IMR-90 (cell line): ENCODE data around the gene ALK. TPM values are rescaled to one million over a fixed set of nuclear protein-coding genes. Genes with fewer than 3 reads are reported as not detected.

ENCODE experiments used
- ATAC-seq: fragments of 200-7000 bp; cut with Tn5 transposase; 2 replicates; pipeline ENCODE4 v1.9.1; 2020; ENCODE audit warnings: low read depth, mild to moderate bottlenecking, moderate library complexity
- BruUV-seq: library from RNA; stranded (reverse); fragments of 400-500 nt; replicated peaks from 2 replicates; lab custom pipeline; 2021; lab: Mats Ljungman, UMichigan
- CTCF ChIA-PET: fragments of 300-600 bp; formaldehyde crosslinking; extraction: SDS; loops from one replicate; lab custom pipeline; 2021; ENCODE audit warnings: antibody characterized with exemption; lab: Yijun Ruan, JAX
- POLR2A ChIA-PET: fragments of 300-600 bp; sonication (Branson Sonifier 250); formaldehyde crosslinking; loops from one replicate; lab custom pipeline; 2022; ENCODE audit warnings: antibody characterized with exemption; ENCODE audit not compliant: unreplicated experiment; lab: Charles Lee
- DNase-seq: peaks from one replicate; pipeline ENCODE4 v3.0.0; 2013
- H2AFZ ChIP-seq: replicated peaks from 2 replicates; pipeline ENCODE3; 2013; ENCODE audit warnings: low read length, mild to moderate bottlenecking; ENCODE audit not compliant: poor library complexity
- H2AK5ac ChIP-seq: 2 replicates; pipeline ENCODE4 v1.6.1; 2013; ENCODE audit warnings: low read depth, low read length, inconsistent platforms
- H2AK9ac ChIP-seq: replicated peaks from 2 replicates; pipeline ENCODE3; 2013; ENCODE audit warnings: mild to moderate bottlenecking, low read depth, low read length, moderate library complexity; ENCODE audit not compliant: poor library complexity
- H2BK120ac ChIP-seq: 2 replicates; pipeline ENCODE4 v1.6.1; 2013; ENCODE audit warnings: low read depth, low read length, inconsistent platforms
- H2BK15ac ChIP-seq: 3 replicates; pipeline ENCODE4 v1.6.1; 2013; ENCODE audit warnings: low read depth, low read length, inconsistent platforms
- H2BK20ac ChIP-seq: 2 replicates; pipeline ENCODE4 v1.6.1; 2013; ENCODE audit warnings: low read depth, mild to moderate bottlenecking, inconsistent platforms, low read length, moderate library complexity
- H2BK5ac ChIP-seq: 2 replicates; pipeline ENCODE4 v1.6.1; 2013; ENCODE audit warnings: mild to moderate bottlenecking, low read depth, low read length, inconsistent platforms; ENCODE audit not compliant: poor library complexity, severe bottlenecking
- H3K14ac ChIP-seq: replicated peaks from 2 replicates; pipeline ENCODE4 v1.6.1; 2013; ENCODE audit warnings: low read depth, low read length, inconsistent platforms
- H3K18ac ChIP-seq: 2 replicates; pipeline ENCODE4 v1.6.1; 2013; ENCODE audit warnings: low read depth, low read length, control low read depth
- H3K23ac ChIP-seq: 2 replicates; pipeline ENCODE4 v1.6.1; 2013; ENCODE audit warnings: low read depth, low read length, inconsistent platforms
- H3K27ac ChIP-seq: 2 replicates; pipeline ENCODE4 v1.5.1; 2013; ENCODE audit warnings: mild to moderate bottlenecking, control low read depth, low read length; ENCODE audit not compliant: insufficient read depth
- H3K27me3 ChIP-seq: 2 replicates; pipeline ENCODE4 v1.6.1; 2013; ENCODE audit warnings: low read length; ENCODE audit not compliant: control insufficient read depth, insufficient read depth
- H3K36me3 ChIP-seq: 2 replicates; pipeline ENCODE4 v1.6.1; 2013; ENCODE audit warnings: low read length, mixed read lengths; ENCODE audit not compliant: control insufficient read depth, insufficient read depth
- H3K4ac ChIP-seq: 2 replicates; pipeline ENCODE4 v1.6.1; 2013; ENCODE audit warnings: low read depth, low read length, inconsistent platforms
- H3K4me1 ChIP-seq: 2 replicates; pipeline ENCODE4 v1.6.1; 2013; ENCODE audit warnings: low read length, mixed read lengths; ENCODE audit not compliant: control insufficient read depth, insufficient read depth
- H3K4me2 ChIP-seq: 2 replicates; pipeline ENCODE4 v1.6.1; 2013; ENCODE audit warnings: low read depth, mild to moderate bottlenecking, control low read depth, low read length, moderate library complexity
- H3K4me3 ChIP-seq: 2 replicates; pipeline ENCODE4 v1.5.1; 2013; ENCODE audit warnings: low read depth, mild to moderate bottlenecking, control low read depth, low read length, moderate library complexity; ENCODE audit not compliant: insufficient read depth
- H3K56ac ChIP-seq: 2 replicates; pipeline ENCODE4 v1.6.1; 2013; ENCODE audit warnings: low read length, inconsistent platforms; ENCODE audit not compliant: insufficient read depth; ENCODE audit errors: extremely low read depth
- H3K79me1 ChIP-seq, 2 experiments: 2 replicates each; pipeline ENCODE4 v1.6.1; 2013; ENCODE audit warnings: low read length in 2 of 2, inconsistent platforms in 1 of 2, low read depth in 1 of 2
- H3K9ac ChIP-seq: 2 replicates; pipeline ENCODE4 v1.6.1; 2013; ENCODE audit warnings: low read depth, low read length, control low read depth
- H3K9me1 ChIP-seq: 2 replicates; pipeline ENCODE4 v1.6.1; 2013; ENCODE audit warnings: low read length, inconsistent platforms; ENCODE audit not compliant: insufficient read depth
- H3K9me3 ChIP-seq: 2 replicates; pipeline ENCODE4 v1.6.1; 2013; ENCODE audit warnings: low read length; ENCODE audit not compliant: control insufficient read depth, insufficient read depth
- H4K20me1 ChIP-seq: 2 replicates; pipeline ENCODE4 v1.6.1; 2013; ENCODE audit warnings: low read length, inconsistent platforms; ENCODE audit not compliant: insufficient read depth
- H4K5ac ChIP-seq: 2 replicates; pipeline ENCODE4 v1.6.1; 2013; ENCODE audit warnings: mild to moderate bottlenecking, low read depth, low read length, control low read depth
- H4K8ac ChIP-seq, 2 experiments: 2 replicates each; pipeline ENCODE4 v1.6.1; 2013; ENCODE audit warnings: low read depth in 2 of 2, low read length in 2 of 2, control low read depth in 1 of 2, inconsistent platforms in 1 of 2
- H4K91ac ChIP-seq: 2 replicates; pipeline ENCODE4 v1.6.1; 2013; ENCODE audit warnings: low read depth, low read length, inconsistent platforms; ENCODE audit not compliant: insufficient read depth
- CEBPB ChIP-seq: IDR thresholded peaks from 2 replicates; pipeline ENCODE4 v1.6.1; 2012; ENCODE audit warnings: low read depth, low read length, improper control_type of control experiment
- CHD1 ChIP-seq: IDR thresholded peaks from 2 replicates; pipeline ENCODE4 v1.6.1; 2012; ENCODE audit warnings: low read depth, low read length, improper control_type of control experiment
- FOS ChIP-seq: fragments of 150-350 bp; IDR thresholded peaks from 2 replicates; pipeline ENCODE4 v1.6.1; 2016; ENCODE audit warnings: low read depth, low read length
- MAFK ChIP-seq: IDR thresholded peaks from 2 replicates; pipeline ENCODE4 v1.6.1; 2012; ENCODE audit warnings: low read depth, low read length, improper control_type of control experiment
- POLR2A ChIP-seq: IDR thresholded peaks from 2 replicates; pipeline ENCODE4 v1.6.1; 2012; ENCODE audit warnings: mild to moderate bottlenecking, low read depth, low read length
- RCOR1 ChIP-seq: IDR thresholded peaks from 2 replicates; pipeline ENCODE4 v1.6.1; 2012; ENCODE audit warnings: mild to moderate bottlenecking, low read length, improper control_type of control experiment; ENCODE audit not compliant: insufficient replicate concordance
- RFX5 ChIP-seq: IDR thresholded peaks from 2 replicates; pipeline ENCODE4 v1.8.0; 2012; ENCODE audit warnings: low read depth, mild to moderate bottlenecking, low read length, moderate library complexity
- WGBS, 2 experiments: methylation state at CpG; one replicate each; pipeline versions ENCODE4 v1.1.5 to v1.1.7; 2013; ENCODE audit warnings: missing lambda C conversion rate in 2 of 2; ENCODE audit not compliant: insufficient read length in 1 of 2; ENCODE audit errors: extremely low coverage in 2 of 2; 5-methylcytosine and 5-hydroxymethylcytosine counted together
- dilution Hi-C: fragments of 300-500 bp; cut with HindIII; formaldehyde crosslinking; loops from one replicate; pipeline ENCODE4 v1.14.3; 2018; ENCODE audit warnings: low sequenced_read_pairs; ENCODE audit not compliant: unreplicated experiment
- in situ Hi-C: fragments of 300-500 bp; cut with MboI; formaldehyde crosslinking; loops from 3 replicates; pipeline ENCODE4 v1.14.3; 2019; ENCODE audit warnings: low sequenced_read_pairs, inconsistent platforms, mixed read lengths
- intact Hi-C: fragments of 100-400 bp; cut with micrococcal nuclease; formaldehyde crosslinking; loops from 2 replicates; pipeline ENCODE4 v1.10.0; 2022
- polyA plus RNA-seq, 3 experiments: library from polyadenylated mRNA; depleted of rRNA; stranded (reverse); fragments of >200 nt; gene quantifications; 2 replicates each; pipeline ENCODE4 v1.2.3, GENCODE V29; 2012; ENCODE audit warnings: low replicate concordance in 1 of 3
- total RNA-seq: library from RNA; depleted of rRNA; stranded (reverse); fragments of >200 nt; gene quantifications from 2 replicates; pipeline ENCODE4 v1.2.3, GENCODE V29; 2012
- TF ChIP-seq, protein P1 (sequence below): fragments of 150-350 bp; IDR thresholded peaks from 2 replicates; pipeline ENCODE4 v1.6.1; 2016; ENCODE audit warnings: low read depth, mild to moderate bottlenecking, low read length, moderate library complexity, borderline replicate concordance
- TF ChIP-seq, protein P2 (sequence below): fragments of 150-350 bp; IDR thresholded peaks from 2 replicates; pipeline ENCODE4 v1.6.1; 2017; ENCODE audit warnings: mild to moderate bottlenecking, antibody characterized with exemption, low read length, low read depth

Gene ALK
- total and polyA plus RNA-seq, 2 of the 4 experiments (the other 2 are of a cell fraction) = not detected

DNA sequence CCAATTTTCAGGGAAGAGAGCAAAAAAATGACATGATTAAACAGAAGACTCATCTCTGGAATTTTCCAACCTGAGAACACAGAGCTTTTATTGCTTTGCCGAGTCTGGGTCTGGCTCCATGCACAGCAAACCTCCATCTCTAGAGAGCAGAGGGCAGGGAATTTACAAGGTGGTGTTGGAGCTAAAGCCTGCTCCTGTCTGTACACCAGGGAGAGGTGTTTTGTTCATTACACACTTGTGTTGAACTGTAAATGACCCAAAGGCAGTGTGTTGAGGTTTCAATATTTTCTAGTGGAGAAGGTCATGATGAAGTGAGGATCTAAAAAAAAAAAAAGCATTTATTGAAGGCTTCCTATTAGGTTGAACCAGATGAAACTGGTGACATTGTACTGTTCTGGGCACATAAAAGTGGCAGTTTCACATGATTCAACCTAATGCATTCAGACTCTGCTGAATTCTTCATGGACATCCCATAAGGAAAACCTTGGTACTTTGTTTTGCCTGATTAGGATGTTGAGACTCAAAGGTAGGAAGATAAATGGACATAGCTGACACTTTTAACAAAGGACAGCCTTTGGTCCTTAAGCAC lies 567.9 kb downstream of the ALK start:
- BruUV-seq = no TSS peak

More for the DNA sequence above, 567.9 kb downstream of the ALK start:
- Histone ChIP-seq H4K8ac (no peak overlapping the region), H3K14ac (no peak overlapping the region), H2AK5ac (no peak overlapping the region), H3K4me2 (no peak overlapping the region), H3K9me1 (no peaks in the 10 kb centered on the region), H3K27ac (no peak overlapping the region), H3K23ac (no peak overlapping the region), H4K91ac (no peak overlapping the region), H3K27me3 (peaks cover 10% of the 10 kb centered on the region), H2BK15ac (no peak overlapping the region), H3K4me1 (no peaks in the 10 kb centered on the region), H3K56ac (no peak overlapping the region), H3K36me3 (no peaks in the 10 kb centered on the region), H3K18ac (no peak overlapping the region), H2AFZ (no peak overlapping the region), H3K4ac (no peak overlapping the region), H4K5ac (no peak overlapping the region), H3K4me3 (no peak overlapping the region), H2AK9ac (no peak overlapping the region), H2BK120ac (no peak overlapping the region), H3K79me1 (no peaks in the 10 kb centered on the region), H3K9me3 (no peaks in the 10 kb centered on the region), H3K9ac (no peak overlapping the region), H2BK20ac (no peak overlapping the region), H4K20me1 (no peaks in the 10 kb centered on the region), H2BK5ac (no peak overlapping the region)
- intact Hi-C loops = no loop called here
- ATAC-seq = no peak
- POLR2A ChIA-PET = no interaction called here
- CTCF ChIA-PET = no interaction called here
- TF ChIP-seq, protein P1, sequence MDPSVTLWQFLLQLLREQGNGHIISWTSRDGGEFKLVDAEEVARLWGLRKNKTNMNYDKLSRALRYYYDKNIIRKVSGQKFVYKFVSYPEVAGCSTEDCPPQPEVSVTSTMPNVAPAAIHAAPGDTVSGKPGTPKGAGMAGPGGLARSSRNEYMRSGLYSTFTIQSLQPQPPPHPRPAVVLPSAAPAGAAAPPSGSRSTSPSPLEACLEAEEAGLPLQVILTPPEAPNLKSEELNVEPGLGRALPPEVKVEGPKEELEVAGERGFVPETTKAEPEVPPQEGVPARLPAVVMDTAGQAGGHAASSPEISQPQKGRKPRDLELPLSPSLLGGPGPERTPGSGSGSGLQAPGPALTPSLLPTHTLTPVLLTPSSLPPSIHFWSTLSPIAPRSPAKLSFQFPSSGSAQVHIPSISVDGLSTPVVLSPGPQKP = no peak
- TF ChIP-seq CHD1 = no peak
- TF ChIP-seq RFX5 = no peak
- no peak for TF ChIP-seq MAFK
- TF ChIP-seq RCOR1 = no peak
- TF ChIP-seq FOS = no peak
- TF ChIP-seq CEBPB = no peak
- TF ChIP-seq POLR2A = no peak
- TF ChIP-seq, protein P2, sequence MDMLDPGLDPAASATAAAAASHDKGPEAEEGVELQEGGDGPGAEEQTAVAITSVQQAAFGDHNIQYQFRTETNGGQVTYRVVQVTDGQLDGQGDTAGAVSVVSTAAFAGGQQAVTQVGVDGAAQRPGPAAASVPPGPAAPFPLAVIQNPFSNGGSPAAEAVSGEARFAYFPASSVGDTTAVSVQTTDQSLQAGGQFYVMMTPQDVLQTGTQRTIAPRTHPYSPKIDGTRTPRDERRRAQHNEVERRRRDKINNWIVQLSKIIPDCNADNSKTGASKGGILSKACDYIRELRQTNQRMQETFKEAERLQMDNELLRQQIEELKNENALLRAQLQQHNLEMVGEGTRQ = no peak
- WGBS, 2 experiments = no CpG with 5 or more reads among the region's 1 CpG
- dilution Hi-C loops = no loop called here
- in situ Hi-C loops = no loop called here
- DNase-seq = no peak
